ENCODE results near the gene KIF26B. TPM values are rescaled to one million over a fixed set of nuclear protein-coding genes. Genes with fewer than 3 reads are reported as not detected.
A peak's percentile ranks its signal among the peaks of the same experiment; 100 is the strongest.

Gene KIF26B
- polyA plus RNA-seq, 2 of the 4 experiments (the other 2 are of a cell fraction): 0.01 to 0.04 TPM

- TF ChIP-seq JUN (IDR thresholded peaks at IDR 0.05): no peak
- TF ChIP-seq GATA3 (IDR thresholded peaks at IDR 0.05; ENCODE audit: borderline replicate concordance): no peak
- 55% methylated on average over 7 of the region's 7 CpGs for WGBS (ENCODE audit: missing lambda C conversion rate)
- ChIA-PET POLR2A (no interaction called here), CTCF (interaction anchor here (0.6 to 1.8 kb wide), 3 partner anchors 15 to 554 kb away, joined by 3 to 5 read pairs (median 4); no protein-coding TSS in a partner anchor)
- H3K4me3 ChIP-seq: no peak overlapping the region
- no peaks in the 10 kb centered on the region for H3K4me1 ChIP-seq
- no peak for DNase-seq (ENCODE audit: low read depth in 1 of 2, low spot score in 1 of 2)
- no peak for ATAC-seq
- H3K27ac ChIP-seq: no peak overlapping the region
- H3K9me3 ChIP-seq: no peaks in the 10 kb centered on the region
- no peak overlapping the region for H3K4me2 ChIP-seq
- FAIRE-seq: no peak
Measured at GRCh38 chr1:245172026-245172425, 17.2 kb downstream of the KIF26B start.

GRCh38 chr1:245172829-245173228, 18.0 kb downstream of the KIF26B start:
- no peak for DNase-seq (ENCODE audit: low read depth in 1 of 2, low spot score in 1 of 2)
- Histone ChIP-seq H3K4me2 (no peak overlapping the region), H3K27ac (no peak overlapping the region), H3K4me3 (no peak overlapping the region), H3K4me1 (no peaks in the 10 kb centered on the region), H3K9me3 (no peaks in the 10 kb centered on the region)
- no peak for ATAC-seq
- TF ChIP-seq NFE2L2 (conservative IDR thresholded peaks at IDR 0.05; ENCODE audit: low read length): 0 out of 2 replicates have a peak, but pooled peaks have one; percentile 9
- TF ChIP-seq RAD21 (conservative IDR thresholded peaks at IDR 0.05 in 1 of 2, IDR thresholded peaks at IDR 0.05 in 1 of 2): no peak
- TF ChIP-seq MAFK (IDR thresholded peaks at IDR 0.05; ENCODE audit: partially characterized antibody): peak; percentile 38
- ChIA-PET CTCF (interaction anchor here (0.5 to 1.8 kb wide), 3 partner anchors 16 to 1277 kb away, joined by 4 to 5 read pairs (median 4); no protein-coding TSS in a partner anchor), POLR2A (no interaction called here)
- WGBS (ENCODE audit: missing lambda C conversion rate): 88% methylated on average over 2 of the region's 2 CpGs
- FAIRE-seq: no peak

DNA sequence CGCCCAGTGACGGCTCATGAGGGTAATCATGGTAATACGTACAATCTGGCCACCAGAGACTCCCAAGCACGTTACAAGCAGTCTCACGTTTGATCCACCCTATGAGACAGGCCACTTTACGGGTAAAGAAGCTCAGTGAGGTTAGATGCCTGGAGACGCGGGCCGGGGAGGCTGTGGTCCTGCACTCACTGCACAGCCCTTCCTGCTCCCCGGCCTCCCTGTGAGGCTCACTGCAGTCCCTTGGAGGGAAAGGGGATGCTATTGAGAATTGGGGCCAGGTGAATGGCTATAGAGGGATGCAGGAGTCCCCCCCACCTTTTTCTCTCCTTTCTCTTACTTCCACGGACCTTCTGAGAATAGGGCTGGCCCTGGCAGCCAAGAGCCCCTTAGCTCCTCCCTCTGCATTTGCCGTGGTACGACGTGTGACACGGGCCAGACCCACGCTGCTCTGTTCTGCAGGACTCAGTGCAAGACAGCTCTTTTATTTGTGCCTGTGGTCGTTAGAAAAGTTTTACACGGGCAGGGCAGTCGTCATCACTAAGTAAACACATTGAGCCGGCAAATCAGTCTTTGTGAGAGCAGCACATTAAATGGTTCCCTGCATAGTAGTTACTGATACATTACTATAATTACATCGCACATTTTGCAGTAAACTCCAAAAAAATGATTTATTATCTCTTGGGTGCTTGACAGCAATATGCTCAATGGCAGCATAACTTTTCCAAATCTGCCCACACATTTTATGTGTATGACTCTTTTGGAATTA, 18.8 kb downstream of the KIF26B start:
- Histone ChIP-seq H3K27ac (no peak overlapping the region), H3K4me1 (no peaks in the 10 kb centered on the region), H3K4me2 (peak overlapping the region; percentile 12; the same call in 1 of the 3 replicates), H3K9me3 (no peaks in the 10 kb centered on the region), H3K4me3 (no peak overlapping the region)
- DNase-seq (ENCODE audit: low read depth in 1 of 2, low spot score in 1 of 2) (no peak), ATAC-seq (peak in 1 of 2 experiments; percentile 36; a peak in 2 of 6 replicates), FAIRE-seq (no peak)
- TF ChIP-seq HDAC2 (IDR thresholded peaks at IDR 0.05) (no peak), POLR2A (IDR thresholded peaks at IDR 0.05; ENCODE audit: low read length) (no peak), HEYL (CRISPR knock-in tag; IDR thresholded peaks at IDR 0.05) (no peak), RCOR1 (IDR thresholded peaks at IDR 0.05; ENCODE audit: low read depth, low read length) (no peak), FOXS1 (CRISPR knock-in tag; IDR thresholded peaks at IDR 0.05) (no peak), MAZ (IDR thresholded peaks at IDR 0.05; ENCODE audit: borderline replicate concordance, low read depth, low read length) (no peak), MAX (IDR thresholded peaks at IDR 0.05) (no peak), PHF8 (IDR thresholded peaks at IDR 0.05; ENCODE audit: borderline replicate concordance, low read depth) (no peak), EP300 (IDR thresholded peaks at IDR 0.05) (no peak), ESRRA (IDR thresholded peaks at IDR 0.05; ENCODE audit: borderline replicate concordance, low read length) (no peak), BHLHE40 (IDR thresholded peaks at IDR 0.05; ENCODE audit: low read depth, low read length) (no peak), ZFP36 (IDR thresholded peaks at IDR 0.05; ENCODE audit: borderline replicate concordance, partially characterized antibody) (no peak), CBX8 (IDR thresholded peaks at IDR 0.05) (no peak), JUN (IDR thresholded peaks at IDR 0.05) (no peak), NPAS2 (CRISPR knock-in tag; IDR thresholded peaks at IDR 0.05; ENCODE audit: borderline replicate concordance) (no peak)
- TF ChIP-seq, protein P1, sequence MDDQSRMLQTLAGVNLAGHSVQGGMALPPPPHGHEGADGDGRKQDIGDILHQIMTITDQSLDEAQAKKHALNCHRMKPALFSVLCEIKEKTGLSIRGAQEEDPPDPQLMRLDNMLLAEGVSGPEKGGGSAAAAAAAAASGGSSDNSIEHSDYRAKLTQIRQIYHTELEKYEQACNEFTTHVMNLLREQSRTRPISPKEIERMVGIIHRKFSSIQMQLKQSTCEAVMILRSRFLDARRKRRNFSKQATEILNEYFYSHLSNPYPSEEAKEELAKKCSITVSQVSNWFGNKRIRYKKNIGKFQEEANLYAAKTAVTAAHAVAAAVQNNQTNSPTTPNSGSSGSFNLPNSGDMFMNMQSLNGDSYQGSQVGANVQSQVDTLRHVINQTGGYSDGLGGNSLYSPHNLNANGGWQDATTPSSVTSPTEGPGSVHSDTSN (IDR thresholded peaks at IDR 0.05): no peak
- CTCF ChIA-PET: interaction anchor here (0.5 to 1.8 kb wide), 2 partner anchors 17 to 1277 kb away, joined by 4 to 5 read pairs; no protein-coding TSS in a partner anchor
- POLR2A ChIA-PET: no interaction called here
- 41% methylated on average over 21 of the region's 21 CpGs for WGBS (ENCODE audit: missing lambda C conversion rate)

Data from A549 (cell line).